GM18951 (cell line): ENCODE results near the gene ADAMTSL1.

ENCODE experiments used
- POLR2A ChIP-seq: IDR thresholded peaks from 4 replicates; pipeline ENCODE4 v1.6.1; 2011; ENCODE audit warnings: mild to moderate bottlenecking; ENCODE audit not compliant: insufficient read length, insufficient read depth; ENCODE audit errors: extremely low read depth
- in situ Hi-C: fragments of 300-500 bp; cut with MboI; formaldehyde crosslinking; loops from one replicate; pipeline ENCODE4 v1.12.0; 2022; ENCODE audit warnings: low sequenced_read_pairs, mixed read lengths, inconsistent platforms; ENCODE audit not compliant: unreplicated experiment

Gene ADAMTSL1

GRCh38 chr9:18761742-18762300 is 287.9 kb downstream of the ADAMTSL1 start:
- in situ Hi-C loops: no loop called here
- no peak for TF ChIP-seq POLR2A

DNA sequence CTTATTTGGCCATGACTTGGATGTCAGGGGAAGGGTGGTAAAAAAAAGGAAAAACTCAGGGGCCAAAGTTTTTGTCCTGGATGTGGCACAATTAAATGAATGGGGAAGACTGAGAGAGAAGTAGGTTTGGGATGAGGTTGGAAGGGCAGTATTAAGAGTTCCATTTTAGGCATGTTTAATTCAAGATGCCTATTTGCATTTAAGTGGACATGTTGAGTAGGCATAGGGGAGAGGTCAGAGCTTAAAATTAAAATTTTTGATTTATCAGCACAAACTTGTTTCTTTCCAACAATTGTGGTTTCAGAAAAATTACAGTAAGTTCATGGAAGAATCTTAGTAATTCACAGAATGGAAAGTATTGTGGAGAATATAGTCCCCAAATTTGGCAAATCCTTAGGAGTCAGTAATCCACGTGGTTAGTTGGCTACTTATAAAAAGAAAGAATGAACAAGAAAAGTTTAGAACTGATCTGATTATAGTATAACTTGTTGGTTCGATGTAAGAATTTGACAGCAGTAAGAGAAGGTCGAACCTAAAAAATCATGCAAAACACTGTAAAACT is 293.1 kb downstream of the ADAMTSL1 start:
- no peak for TF ChIP-seq POLR2A
- in situ Hi-C loops: no loop called here

DNA sequence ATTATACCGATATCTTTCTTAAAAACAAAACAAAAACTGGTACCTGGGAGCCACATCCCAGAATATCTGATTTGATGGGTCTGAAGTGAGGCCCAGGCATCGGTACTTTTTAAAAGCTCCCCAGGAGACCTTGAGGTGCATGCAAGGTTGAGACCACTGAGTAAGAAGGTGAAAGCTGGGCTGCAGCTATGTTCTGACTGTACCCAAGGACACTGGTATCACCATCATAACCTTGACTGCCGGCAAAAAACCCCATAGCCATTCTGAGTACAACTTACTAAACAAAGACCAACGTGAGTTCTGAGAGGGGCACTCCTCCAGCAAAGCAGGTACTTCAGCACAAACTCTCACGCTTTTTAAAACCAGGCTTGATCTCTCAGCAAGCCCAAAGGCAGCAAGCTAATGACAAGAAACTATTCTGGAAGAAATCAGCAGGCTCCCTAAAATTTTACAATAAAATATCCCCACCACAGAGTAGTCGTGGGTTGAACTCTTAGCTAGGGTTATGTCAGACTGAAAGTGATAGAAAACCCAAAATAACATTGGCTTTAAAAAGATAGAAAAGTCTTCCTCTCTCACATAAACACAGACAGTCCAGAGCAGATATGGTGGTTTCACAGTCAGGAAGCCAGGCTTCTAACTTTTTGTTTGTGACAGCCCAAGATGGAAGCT is 295.1 kb downstream of the ADAMTSL1 start:
- in situ Hi-C loops: no loop called here
- no peak for TF ChIP-seq POLR2A

DNA sequence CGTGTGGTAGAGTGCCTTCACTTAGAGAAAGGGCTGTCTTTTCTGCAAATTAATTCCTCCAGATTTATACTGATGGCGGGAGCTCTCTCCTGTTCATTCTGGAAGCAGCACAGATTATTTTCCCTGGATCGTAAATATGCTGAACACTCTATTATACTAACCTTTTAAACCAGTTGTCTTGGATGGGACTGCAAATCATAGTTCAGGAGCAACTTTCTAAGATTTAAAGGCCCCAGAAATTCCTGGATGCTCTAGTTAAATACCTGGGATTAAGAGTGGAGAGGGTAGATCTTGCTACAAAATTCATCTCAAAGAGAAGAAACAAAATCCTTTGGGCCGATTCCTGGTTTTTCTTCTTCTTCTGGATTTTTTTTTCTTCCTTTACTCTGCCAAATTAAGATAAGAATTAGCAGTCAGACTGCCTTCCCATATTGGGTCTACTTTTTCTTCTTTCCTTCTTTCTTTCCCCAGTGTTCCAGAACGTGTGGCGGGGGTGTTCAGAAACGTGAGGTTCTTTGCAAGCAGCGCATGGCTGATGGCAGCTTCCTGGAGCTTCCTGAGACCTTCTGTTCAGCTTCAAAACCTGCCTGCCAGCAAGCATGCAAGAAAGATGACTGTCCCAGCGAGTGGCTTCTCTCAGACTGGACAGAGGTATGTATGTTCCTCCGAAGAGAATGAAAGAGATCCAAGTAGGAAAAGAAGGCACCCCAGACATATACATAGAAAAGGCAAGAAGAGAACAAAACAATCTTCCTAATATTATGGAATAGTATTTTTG is 296.4 kb downstream of the ADAMTSL1 start:
- TF ChIP-seq POLR2A: no peak
- in situ Hi-C loops: no loop called here

DNA sequence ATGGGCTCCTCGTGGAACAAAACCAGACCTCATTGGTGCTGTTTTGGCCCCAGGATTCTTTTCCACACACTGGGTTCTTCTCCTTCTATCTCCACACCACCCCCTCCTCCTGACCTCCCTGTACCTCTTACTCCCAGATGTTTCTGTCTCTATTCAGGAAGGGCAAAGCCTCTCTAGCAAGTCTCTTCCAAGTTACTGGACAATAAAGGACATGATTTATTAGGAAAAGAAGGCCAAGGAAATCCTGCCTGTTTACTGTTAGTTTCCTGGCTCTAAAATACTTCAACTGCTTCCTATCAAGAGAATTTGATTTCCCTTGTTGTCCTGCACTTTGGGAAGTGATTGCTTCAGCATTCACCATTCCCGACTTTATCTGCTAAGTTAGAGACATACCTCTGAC is 297.1 kb downstream of the ADAMTSL1 start:
- in situ Hi-C loops: no loop called here

GRCh38 chr9:18771763-18772162 is 297.8 kb downstream of the ADAMTSL1 start:
- TF ChIP-seq POLR2A: no peak
- in situ Hi-C loops: no loop called here

More for the DNA sequence above, 297.1 kb downstream of the ADAMTSL1 start:
- TF ChIP-seq POLR2A: no peak

DNA sequence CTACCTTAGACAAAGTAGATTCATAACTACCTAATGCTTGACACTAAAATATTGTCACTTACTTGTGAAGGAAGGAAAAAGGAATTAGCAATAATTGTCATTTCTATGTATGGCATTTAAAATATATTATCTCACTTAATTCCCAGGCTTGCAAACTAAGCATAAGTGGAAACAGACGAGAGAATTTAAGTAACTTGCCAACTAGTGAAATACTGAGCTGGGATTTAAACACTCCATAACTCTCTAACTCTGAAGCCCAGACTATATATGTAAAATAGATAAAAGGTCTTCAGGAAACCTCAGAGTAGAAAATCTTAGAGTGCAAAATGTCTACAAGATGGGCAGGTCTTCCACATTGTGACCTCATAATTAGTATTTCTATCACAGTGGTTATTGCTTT is 301.3 kb downstream of the ADAMTSL1 start:
- TF ChIP-seq POLR2A: no peak
- in situ Hi-C loops: no loop called here

DNA sequence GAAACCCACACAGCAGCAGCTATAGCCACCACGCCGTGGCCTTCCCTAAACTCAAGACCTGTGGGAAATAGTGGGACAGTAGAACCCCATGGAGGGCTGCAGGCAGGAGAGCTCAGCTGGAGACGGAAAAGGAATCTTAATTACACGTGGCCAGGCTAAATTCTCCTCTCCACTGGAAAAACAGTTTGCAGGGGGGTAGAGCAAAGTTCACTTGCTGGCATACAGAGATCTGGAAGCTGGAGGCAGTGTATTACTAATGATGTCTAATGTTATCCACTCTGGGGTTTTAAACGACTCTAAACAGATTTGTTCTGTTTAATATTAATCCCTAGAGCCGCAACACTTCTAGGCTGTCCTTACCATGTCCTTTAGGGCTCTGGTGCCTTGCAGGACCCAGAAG is 302.0 kb downstream of the ADAMTSL1 start:
- no peak for TF ChIP-seq POLR2A
- in situ Hi-C loops: no loop called here

DNA sequence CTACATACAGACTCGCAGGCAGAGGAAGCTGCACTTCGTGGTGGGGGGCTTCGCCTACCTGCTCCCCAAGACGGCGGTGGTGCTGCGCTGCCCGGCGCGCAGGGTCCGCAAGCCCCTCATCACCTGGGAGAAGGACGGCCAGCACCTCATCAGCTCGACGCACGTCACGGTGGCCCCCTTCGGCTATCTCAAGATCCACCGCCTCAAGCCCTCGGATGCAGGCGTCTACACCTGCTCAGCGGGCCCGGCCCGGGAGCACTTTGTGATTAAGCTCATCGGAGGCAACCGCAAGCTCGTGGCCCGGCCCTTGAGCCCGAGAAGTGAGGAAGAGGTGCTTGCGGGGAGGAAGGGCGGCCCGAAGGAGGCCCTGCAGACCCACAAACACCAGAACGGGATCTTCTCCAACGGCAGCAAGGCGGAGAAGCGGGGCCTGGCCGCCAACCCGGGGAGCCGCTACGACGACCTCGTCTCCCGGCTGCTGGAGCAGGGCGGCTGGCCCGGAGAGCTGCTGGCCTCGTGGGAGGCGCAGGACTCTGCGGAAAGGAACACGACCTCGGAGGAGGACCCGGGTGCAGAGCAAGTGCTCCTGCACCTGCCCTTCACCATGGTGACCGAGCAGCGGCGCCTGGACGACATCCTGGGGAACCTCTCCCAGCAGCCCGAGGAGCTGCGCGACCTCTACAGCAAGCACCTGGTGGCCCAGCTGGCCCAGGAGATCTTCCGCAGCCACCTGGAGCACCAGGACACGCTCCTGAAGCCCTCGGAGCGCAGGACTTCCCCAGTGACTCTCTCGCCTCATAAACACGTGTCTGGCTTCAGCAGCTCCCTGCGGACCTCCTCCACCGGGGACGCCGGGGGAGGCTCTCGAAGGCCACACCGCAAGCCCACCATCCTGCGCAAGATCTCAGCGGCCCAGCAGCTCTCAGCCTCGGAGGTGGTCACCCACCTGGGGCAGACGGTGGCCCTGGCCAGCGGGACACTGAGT is 303.2 kb downstream of the ADAMTSL1 start:
- in situ Hi-C loops: no loop called here
- TF ChIP-seq POLR2A: no peak

DNA sequence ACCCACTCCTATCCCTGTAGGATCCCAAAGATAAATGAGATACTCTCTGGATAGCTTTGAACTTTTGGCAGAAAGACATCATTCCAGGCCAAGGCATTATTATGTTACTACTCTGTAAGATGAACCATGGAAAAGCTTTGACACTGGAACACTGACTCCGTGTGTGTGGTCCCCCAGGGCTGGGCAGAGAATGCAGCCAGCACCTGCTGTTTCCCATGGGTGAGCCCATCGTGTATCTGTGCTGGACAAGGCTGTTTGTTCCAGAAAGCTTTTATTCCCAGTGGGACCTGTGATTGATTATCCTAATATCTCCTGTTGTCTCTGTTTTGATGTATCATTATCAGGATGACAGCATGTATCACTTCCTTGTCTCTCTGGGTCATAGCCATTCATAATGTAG is 304.2 kb downstream of the ADAMTSL1 start:
- TF ChIP-seq POLR2A: no peak
- in situ Hi-C loops: no loop called here

GRCh38 chr9:18778846-18779245 is 304.9 kb downstream of the ADAMTSL1 start:
- in situ Hi-C loops: no loop called here
- no peak for TF ChIP-seq POLR2A

DNA sequence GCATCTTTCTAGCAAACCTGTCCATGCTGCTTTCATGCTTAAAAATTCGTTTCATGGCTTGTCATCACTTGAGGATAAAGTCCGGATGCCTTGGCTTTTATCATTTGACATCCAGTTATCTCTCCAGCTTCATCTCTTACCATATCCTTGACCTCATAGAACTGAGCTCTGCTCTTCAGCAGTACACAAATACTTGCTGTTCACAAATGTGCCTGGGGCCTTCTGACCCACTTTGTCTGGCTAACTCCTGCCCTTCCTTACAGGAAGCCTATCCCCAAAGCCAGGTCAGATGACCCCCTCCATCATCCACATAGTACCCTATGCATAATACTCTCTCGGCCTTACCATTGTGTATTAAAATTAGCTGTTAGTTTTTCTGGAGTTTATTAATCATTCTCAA is 310.0 kb downstream of the ADAMTSL1 start:
- TF ChIP-seq POLR2A: no peak
- in situ Hi-C loops: no loop called here

DNA sequence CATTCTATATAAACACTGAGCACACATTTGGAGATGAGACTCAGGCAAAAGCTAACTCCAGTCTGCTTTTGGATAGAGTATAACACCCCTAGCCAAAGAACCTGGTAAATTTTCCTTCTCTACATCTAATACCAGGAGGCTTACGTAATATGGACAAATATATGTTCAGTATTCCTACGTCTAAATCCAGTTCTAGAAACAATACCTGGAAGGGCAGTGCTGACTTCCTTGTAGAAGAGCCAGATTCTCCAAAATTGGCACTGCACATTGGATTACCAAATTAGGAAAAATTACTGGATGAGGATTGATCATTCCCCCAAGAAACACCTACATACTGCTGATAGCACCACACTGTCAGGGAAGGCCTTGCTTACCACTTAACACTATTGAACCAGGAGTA is 311.7 kb downstream of the ADAMTSL1 start:
- in situ Hi-C loops: no loop called here
- TF ChIP-seq POLR2A: no peak

DNA sequence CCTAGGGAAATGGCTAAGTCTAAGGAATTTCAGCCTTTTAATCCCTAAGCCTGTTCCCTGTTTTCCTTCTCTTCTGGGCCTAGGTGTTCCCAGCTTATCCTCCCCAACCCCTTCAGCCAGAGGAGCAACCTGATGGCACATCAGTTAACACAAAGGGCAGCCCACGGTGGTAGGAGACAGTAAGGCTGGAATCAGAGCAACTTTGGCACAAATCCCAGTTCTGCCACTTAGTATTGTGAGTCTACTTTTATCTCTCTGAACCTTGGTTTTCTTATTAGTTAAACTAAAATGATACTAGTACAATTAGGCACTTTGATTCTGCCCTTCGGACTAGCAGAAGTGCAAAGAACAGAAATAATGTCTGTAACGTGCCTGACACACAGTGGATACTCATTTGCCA is 312.2 kb downstream of the ADAMTSL1 start:
- in situ Hi-C loops: no loop called here
- no peak for TF ChIP-seq POLR2A
